ENCODE data around the gene TUSC2. TPM values are rescaled to one million over a fixed set of nuclear protein-coding genes. Genes with fewer than 3 reads are reported as not detected.

The TUSC2 gene
- total and polyA plus RNA-seq, 2 experiments from 2014 or later, result 41.6 to 71.0 TPM

DNA sequence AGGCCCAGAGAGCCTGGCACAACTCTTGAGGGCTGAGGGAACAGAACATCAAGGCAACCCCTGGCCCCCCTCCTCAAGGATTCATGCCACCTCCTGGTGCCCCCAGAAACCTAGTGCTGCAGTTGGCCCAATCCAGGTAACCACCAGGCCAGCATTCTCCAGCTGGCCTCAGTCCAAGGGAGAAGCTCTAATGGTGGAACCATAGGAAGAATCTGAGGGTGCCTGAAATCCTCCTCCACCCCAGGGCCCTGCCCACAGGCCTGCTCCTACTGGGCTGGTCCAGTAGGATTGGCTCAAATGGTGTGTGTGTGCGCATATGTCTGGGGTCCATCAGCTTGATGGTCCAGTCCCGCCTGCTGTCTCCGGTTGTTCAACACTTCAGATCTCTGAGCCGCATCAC, 13.2 kb downstream of the TUSC2 start (continued):
- TF ChIP-seq STAT1 (IDR thresholded peaks at IDR 0.05; ENCODE audit: unreplicated experiment), result no peak
- TF ChIP-seq POLR2AphosphoS5 (IDR thresholded peaks at IDR 0.05; ENCODE audit: low read depth), result no peak
- no peak for TF ChIP-seq EZH2 (IDR thresholded peaks at IDR 0.05; ENCODE audit: low read depth, unreplicated experiment)

DNA sequence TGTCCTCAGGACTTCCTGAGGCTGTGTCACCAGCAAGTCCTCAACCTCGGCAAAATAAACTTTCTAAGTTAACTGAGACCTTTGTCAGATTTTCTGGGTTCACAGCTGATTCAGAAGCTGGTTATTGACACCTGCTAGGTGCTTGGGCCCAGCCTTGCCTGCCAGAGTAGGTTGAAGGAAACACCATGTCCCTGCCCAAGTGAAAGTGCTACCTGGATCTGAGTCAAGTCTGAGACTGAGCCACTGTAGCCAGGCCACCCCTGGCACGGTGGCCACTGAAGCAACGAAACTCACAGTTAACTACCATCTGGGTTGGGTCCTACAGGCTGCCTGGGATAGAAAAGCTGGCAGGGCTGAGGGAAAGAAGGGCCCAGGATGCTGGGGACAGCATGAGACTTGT, 13.7 kb downstream of the TUSC2 start:
- H2AFZ ChIP-seq, result no peak overlapping the region
- H3K79me2 ChIP-seq (replicated peaks; ENCODE audit: insufficient read depth), result peaks cover 11% of the 10 kb centered on the region
- no peak overlapping the region for H3K27ac ChIP-seq (ENCODE audit: low read depth)
- TF ChIP-seq, protein P1, sequence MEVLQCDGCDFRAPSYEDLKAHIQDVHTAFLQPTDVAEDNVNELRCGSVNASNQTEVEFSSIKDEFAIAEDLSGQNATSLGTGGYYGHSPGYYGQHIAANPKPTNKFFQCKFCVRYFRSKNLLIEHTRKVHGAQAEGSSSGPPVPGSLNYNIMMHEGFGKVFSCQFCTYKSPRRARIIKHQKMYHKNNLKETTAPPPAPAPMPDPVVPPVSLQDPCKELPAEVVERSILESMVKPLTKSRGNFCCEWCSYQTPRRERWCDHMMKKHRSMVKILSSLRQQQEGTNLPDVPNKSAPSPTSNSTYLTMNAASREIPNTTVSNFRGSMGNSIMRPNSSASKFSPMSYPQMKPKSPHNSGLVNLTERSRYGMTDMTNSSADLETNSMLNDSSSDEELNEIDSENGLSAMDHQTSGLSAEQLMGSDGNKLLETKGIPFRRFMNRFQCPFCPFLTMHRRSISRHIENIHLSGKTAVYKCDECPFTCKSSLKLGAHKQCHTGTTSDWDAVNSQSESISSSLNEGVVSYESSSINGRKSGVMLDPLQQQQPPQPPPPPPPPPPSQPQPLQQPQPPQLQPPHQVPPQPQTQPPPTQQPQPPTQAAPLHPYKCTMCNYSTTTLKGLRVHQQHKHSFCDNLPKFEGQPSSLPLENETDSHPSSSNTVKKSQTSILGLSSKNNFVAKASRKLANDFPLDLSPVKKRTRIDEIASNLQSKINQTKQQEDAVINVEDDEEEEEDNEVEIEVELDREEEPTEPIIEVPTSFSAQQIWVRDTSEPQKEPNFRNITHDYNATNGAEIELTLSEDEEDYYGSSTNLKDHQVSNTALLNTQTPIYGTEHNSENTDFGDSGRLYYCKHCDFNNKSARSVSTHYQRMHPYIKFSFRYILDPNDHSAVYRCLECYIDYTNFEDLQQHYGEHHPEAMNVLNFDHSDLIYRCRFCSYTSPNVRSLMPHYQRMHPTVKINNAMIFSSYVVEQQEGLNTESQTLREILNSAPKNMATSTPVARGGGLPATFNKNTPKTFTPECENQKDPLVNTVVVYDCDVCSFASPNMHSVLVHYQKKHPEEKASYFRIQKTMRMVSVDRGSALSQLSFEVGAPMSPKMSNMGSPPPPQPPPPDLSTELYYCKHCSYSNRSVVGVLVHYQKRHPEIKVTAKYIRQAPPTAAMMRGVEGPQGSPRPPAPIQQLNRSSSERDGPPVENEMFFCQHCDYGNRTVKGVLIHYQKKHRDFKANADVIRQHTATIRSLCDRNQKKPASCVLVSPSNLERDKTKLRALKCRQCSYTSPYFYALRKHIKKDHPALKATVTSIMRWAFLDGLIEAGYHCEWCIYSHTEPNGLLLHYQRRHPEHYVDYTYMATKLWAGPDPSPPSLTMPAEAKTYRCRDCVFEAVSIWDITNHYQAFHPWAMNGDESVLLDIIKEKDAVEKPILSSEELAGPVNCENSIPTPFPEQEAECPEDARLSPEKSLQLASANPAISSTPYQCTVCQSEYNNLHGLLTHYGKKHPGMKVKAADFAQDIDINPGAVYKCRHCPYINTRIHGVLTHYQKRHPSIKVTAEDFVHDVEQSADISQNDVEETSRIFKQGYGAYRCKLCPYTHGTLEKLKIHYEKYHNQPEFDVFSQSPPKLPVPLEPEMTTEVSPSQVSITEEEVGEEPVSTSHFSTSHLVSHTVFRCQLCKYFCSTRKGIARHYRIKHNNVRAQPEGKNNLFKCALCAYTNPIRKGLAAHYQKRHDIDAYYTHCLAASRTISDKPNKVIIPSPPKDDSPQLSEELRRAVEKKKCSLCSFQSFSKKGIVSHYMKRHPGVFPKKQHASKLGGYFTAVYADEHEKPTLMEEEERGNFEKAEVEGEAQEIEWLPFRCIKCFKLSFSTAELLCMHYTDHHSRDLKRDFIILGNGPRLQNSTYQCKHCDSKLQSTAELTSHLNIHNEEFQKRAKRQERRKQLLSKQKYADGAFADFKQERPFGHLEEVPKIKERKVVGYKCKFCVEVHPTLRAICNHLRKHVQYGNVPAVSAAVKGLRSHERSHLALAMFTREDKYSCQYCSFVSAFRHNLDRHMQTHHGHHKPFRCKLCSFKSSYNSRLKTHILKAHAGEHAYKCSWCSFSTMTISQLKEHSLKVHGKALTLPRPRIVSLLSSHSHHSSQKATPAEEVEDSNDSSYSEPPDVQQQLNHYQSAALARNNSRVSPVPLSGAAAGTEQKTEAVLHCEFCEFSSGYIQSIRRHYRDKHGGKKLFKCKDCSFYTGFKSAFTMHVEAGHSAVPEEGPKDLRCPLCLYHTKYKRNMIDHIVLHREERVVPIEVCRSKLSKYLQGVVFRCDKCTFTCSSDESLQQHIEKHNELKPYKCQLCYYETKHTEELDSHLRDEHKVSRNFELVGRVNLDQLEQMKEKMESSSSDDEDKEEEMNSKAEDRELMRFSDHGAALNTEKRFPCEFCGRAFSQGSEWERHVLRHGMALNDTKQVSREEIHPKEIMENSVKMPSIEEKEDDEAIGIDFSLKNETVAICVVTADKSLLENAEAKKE (CRISPR knock-in tag; IDR thresholded peaks at IDR 0.05), result no peak
- no peak for TF ChIP-seq NANOG (IDR thresholded peaks at IDR 0.05; ENCODE audit: borderline replicate concordance)
- no peak for TF ChIP-seq EZH2phosphoT487 (IDR thresholded peaks at IDR 0.05; ENCODE audit: unreplicated experiment)
- no peak for TF ChIP-seq JUNB (IDR thresholded peaks at IDR 0.05; ENCODE audit: unreplicated experiment)
- TF ChIP-seq ZNF331 (CRISPR knock-in tag; IDR thresholded peaks at IDR 0.05; ENCODE audit: low read depth), result no peak
- no peak for TF ChIP-seq ZNF114 (CRISPR knock-in tag; IDR thresholded peaks at IDR 0.05)
- no peak for TF ChIP-seq EZH2 (IDR thresholded peaks at IDR 0.05; ENCODE audit: low read depth, unreplicated experiment)
- TF ChIP-seq, protein P2, sequence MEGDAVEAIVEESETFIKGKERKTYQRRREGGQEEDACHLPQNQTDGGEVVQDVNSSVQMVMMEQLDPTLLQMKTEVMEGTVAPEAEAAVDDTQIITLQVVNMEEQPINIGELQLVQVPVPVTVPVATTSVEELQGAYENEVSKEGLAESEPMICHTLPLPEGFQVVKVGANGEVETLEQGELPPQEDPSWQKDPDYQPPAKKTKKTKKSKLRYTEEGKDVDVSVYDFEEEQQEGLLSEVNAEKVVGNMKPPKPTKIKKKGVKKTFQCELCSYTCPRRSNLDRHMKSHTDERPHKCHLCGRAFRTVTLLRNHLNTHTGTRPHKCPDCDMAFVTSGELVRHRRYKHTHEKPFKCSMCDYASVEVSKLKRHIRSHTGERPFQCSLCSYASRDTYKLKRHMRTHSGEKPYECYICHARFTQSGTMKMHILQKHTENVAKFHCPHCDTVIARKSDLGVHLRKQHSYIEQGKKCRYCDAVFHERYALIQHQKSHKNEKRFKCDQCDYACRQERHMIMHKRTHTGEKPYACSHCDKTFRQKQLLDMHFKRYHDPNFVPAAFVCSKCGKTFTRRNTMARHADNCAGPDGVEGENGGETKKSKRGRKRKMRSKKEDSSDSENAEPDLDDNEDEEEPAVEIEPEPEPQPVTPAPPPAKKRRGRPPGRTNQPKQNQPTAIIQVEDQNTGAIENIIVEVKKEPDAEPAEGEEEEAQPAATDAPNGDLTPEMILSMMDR (conservative IDR thresholded peaks at IDR 0.05; ENCODE audit: low read depth in 2 of 2), result no peak
- TF ChIP-seq CREB1 (CRISPR knock-in tag; IDR thresholded peaks at IDR 0.05; ENCODE audit: low read depth), result no peak
- TF ChIP-seq, protein P3, sequence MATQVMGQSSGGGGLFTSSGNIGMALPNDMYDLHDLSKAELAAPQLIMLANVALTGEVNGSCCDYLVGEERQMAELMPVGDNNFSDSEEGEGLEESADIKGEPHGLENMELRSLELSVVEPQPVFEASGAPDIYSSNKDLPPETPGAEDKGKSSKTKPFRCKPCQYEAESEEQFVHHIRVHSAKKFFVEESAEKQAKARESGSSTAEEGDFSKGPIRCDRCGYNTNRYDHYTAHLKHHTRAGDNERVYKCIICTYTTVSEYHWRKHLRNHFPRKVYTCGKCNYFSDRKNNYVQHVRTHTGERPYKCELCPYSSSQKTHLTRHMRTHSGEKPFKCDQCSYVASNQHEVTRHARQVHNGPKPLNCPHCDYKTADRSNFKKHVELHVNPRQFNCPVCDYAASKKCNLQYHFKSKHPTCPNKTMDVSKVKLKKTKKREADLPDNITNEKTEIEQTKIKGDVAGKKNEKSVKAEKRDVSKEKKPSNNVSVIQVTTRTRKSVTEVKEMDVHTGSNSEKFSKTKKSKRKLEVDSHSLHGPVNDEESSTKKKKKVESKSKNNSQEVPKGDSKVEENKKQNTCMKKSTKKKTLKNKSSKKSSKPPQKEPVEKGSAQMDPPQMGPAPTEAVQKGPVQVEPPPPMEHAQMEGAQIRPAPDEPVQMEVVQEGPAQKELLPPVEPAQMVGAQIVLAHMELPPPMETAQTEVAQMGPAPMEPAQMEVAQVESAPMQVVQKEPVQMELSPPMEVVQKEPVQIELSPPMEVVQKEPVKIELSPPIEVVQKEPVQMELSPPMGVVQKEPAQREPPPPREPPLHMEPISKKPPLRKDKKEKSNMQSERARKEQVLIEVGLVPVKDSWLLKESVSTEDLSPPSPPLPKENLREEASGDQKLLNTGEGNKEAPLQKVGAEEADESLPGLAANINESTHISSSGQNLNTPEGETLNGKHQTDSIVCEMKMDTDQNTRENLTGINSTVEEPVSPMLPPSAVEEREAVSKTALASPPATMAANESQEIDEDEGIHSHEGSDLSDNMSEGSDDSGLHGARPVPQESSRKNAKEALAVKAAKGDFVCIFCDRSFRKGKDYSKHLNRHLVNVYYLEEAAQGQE (IDR thresholded peaks at IDR 0.05; ENCODE audit: unreplicated experiment), result no peak
- TF ChIP-seq, protein P4, sequence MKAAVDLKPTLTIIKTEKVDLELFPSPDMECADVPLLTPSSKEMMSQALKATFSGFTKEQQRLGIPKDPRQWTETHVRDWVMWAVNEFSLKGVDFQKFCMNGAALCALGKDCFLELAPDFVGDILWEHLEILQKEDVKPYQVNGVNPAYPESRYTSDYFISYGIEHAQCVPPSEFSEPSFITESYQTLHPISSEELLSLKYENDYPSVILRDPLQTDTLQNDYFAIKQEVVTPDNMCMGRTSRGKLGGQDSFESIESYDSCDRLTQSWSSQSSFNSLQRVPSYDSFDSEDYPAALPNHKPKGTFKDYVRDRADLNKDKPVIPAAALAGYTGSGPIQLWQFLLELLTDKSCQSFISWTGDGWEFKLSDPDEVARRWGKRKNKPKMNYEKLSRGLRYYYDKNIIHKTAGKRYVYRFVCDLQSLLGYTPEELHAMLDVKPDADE (IDR thresholded peaks at IDR 0.05), result no peak
- no peak for TF ChIP-seq STAT1 (IDR thresholded peaks at IDR 0.05; ENCODE audit: unreplicated experiment)
- no peak for TF ChIP-seq POLR2AphosphoS5 (IDR thresholded peaks at IDR 0.05; ENCODE audit: low read depth)
- no peak for DNase-seq (ENCODE audit: low spot score)
- H4K20me1 ChIP-seq (replicated peaks; ENCODE audit: insufficient read depth), result no peaks in the 10 kb centered on the region; the same call in 1 of the 2 replicates
- H3K27me3 Mint-ChIP-seq (ENCODE audit: insufficient read depth, low read depth, poor library complexity), result peaks cover 7% of the 10 kb centered on the region
- peaks cover 10% of the 10 kb centered on the region for H3K4me1 Mint-ChIP-seq
- ATAC-seq, result no peak
- no peak overlapping the region for H3K27ac Mint-ChIP-seq
- no peaks in the 10 kb centered on the region for H3K9me2 ChIP-seq (ENCODE audit: insufficient read depth)
- H3K36me3 ChIP-seq (ENCODE audit: insufficient read depth), result peaks cover 6% of the 10 kb centered on the region
- H3K36me3 Mint-ChIP-seq (ENCODE audit: low read depth), result peaks cover 66% of the 10 kb centered on the region
- H3K4me3 Mint-ChIP-seq, result no peak overlapping the region
- peaks cover 28% of the 10 kb centered on the region for H3K9me3 Mint-ChIP-seq
- 0 out of 2 replicates have a peak, but pooled peaks cover 6% of the 10 kb centered on the region for H3F3A ChIP-seq (replicated peaks; ENCODE audit: low read depth)
- H3K4me2 ChIP-seq, result no peak overlapping the region
- no peaks in the 10 kb centered on the region; the same call in 1 of the 2 replicates for H3K4me1 ChIP-seq (ENCODE audit: insufficient read depth)
- H3K27me3 ChIP-seq (ENCODE audit: insufficient read depth), result no peaks in the 10 kb centered on the region
- no peak overlapping the region for H3K4me3 ChIP-seq

Measured in GM23338 (cell line).